ENCODE measurements around the gene GARIN5B.

DNA sequence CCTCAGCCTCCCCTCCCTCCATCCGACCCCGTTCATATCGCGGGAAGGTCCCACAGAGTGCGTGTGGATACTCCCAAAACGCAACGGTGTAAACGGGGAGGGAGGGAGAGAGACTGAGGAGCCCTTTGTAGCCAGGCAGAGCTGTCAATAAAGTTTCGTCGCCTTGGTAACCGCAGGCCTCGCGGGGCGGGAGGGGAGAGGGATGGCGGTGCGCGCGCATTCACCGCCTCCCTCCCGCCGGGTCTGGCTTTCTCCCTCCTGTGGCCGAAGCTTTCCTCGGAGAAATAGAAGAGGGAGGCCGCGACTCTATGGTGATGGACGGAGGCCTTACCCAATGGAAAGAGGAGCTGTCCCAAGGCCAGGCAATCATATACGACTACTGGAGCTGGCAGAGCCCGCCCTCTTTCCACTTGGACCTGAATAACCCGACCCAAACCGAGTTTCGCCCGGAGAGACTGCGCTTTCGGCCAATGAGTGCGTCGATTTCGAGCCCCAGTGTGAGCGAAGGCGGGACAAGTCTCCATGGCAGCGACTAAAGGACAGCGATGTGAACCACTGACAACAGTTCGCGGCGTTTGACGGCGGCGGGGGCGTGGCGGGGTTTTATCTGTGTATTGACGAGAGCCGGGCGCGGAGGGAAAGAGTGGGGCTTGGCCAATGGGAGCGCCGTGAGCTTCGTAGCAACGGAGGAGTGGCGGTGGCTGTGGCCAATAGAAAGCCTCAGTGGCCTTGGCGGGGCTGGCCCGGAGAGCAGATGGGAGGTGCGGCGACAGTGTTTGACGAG lies 23.8 kb downstream of the GARIN5B start, which contains the start of gene KMT5C:
- TF ChIP-seq CTCF (conservative IDR thresholded peaks at IDR 0.05; ENCODE audit: low read depth in 2 of 2) (no peak), EZH2 (IDR thresholded peaks at IDR 0.05; ENCODE audit: low read depth, unreplicated experiment) (no peak), ZNF114 (CRISPR knock-in tag; IDR thresholded peaks at IDR 0.05) (no peak), POLR2AphosphoS5 (IDR thresholded peaks at IDR 0.05; ENCODE audit: low read depth) (peak; percentile 68), ZNF331 (CRISPR knock-in tag; IDR thresholded peaks at IDR 0.05; ENCODE audit: low read depth) (no peak), EZH2phosphoT487 (IDR thresholded peaks at IDR 0.05; ENCODE audit: unreplicated experiment) (no peak)
- TF ChIP-seq, protein P1, sequence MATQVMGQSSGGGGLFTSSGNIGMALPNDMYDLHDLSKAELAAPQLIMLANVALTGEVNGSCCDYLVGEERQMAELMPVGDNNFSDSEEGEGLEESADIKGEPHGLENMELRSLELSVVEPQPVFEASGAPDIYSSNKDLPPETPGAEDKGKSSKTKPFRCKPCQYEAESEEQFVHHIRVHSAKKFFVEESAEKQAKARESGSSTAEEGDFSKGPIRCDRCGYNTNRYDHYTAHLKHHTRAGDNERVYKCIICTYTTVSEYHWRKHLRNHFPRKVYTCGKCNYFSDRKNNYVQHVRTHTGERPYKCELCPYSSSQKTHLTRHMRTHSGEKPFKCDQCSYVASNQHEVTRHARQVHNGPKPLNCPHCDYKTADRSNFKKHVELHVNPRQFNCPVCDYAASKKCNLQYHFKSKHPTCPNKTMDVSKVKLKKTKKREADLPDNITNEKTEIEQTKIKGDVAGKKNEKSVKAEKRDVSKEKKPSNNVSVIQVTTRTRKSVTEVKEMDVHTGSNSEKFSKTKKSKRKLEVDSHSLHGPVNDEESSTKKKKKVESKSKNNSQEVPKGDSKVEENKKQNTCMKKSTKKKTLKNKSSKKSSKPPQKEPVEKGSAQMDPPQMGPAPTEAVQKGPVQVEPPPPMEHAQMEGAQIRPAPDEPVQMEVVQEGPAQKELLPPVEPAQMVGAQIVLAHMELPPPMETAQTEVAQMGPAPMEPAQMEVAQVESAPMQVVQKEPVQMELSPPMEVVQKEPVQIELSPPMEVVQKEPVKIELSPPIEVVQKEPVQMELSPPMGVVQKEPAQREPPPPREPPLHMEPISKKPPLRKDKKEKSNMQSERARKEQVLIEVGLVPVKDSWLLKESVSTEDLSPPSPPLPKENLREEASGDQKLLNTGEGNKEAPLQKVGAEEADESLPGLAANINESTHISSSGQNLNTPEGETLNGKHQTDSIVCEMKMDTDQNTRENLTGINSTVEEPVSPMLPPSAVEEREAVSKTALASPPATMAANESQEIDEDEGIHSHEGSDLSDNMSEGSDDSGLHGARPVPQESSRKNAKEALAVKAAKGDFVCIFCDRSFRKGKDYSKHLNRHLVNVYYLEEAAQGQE (IDR thresholded peaks at IDR 0.05; ENCODE audit: unreplicated experiment): no peak
